ENCODE data around the gene CBX5. TPM values are rescaled to one million over a fixed set of nuclear protein-coding genes. Genes with fewer than 3 reads are reported as not detected.
"Not testable (repeated sequence)": the region's sequence is repeated elsewhere in the genome, so short reads cannot be mapped to it uniquely, and the experiment has no call there.

The CBX5 gene
- total RNA-seq, 4 donors from 2014 or later: 20.9 to 38.8 (median 25.3) TPM

- DNase-seq (ENCODE audit: low spot score): no peak
- TF ChIP-seq CTCF (IDR thresholded peaks at IDR 0.05): no peak
- ATAC-seq (ENCODE audit: low FRiP score): no peak
Observed at GRCh38 chr12:54199917-54200316, 80.0 kb downstream of the CBX5 start.

DNA sequence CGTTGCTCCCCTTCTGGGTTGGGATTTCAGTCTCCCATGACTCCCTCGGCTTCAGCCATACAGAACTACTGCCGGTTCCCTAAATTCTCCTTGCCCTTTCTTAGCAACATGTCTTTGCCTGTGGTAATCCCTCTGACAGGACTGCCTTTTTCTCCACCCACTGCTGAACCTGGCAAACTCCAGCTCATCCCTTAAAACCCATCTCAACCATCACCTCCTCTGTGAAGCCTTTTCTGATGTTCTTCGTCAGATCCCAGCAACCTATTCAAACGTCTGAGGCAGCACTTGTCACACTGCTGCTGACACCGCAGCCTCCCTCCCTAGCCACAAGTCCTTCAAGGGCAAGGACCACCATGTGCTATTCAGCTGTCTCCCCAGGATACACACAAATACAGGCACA is 80.9 kb downstream of the CBX5 start:
- ATAC-seq (ENCODE audit: low FRiP score) (no peak), DNase-seq (ENCODE audit: low spot score) (no peak)

GRCh38 chr12:54197431-54197909 is 82.5 kb downstream of the CBX5 start:
- no peak for ATAC-seq (ENCODE audit: low FRiP score)
- no peak for DNase-seq (ENCODE audit: low spot score)

More for the DNA sequence above, 80.9 kb downstream of the CBX5 start:
- no peak for TF ChIP-seq CTCF (IDR thresholded peaks at IDR 0.05)

GRCh38 chr12:54197010-54197409 is 82.9 kb downstream of the CBX5 start:
- DNase-seq (ENCODE audit: low spot score): no peak
- no peak for ATAC-seq (ENCODE audit: low FRiP score)
- no peak for TF ChIP-seq CTCF (IDR thresholded peaks at IDR 0.05)

More at GRCh38 chr12:54197431-54197909, 82.5 kb downstream of the CBX5 start:
- no peak for TF ChIP-seq CTCF (IDR thresholded peaks at IDR 0.05)

- ATAC-seq (ENCODE audit: low FRiP score): no peak
- TF ChIP-seq CTCF (IDR thresholded peaks at IDR 0.05): no peak
- DNase-seq (ENCODE audit: low spot score): no peak
Observed at GRCh38 chr12:54196396-54196795, 83.5 kb downstream of the CBX5 start.

GRCh38 chr12:54195737-54196347 is 84.1 kb downstream of the CBX5 start:
- no peak for TF ChIP-seq CTCF (IDR thresholded peaks at IDR 0.05)
- ATAC-seq (ENCODE audit: low FRiP score): peak; percentile 49
- no peak for DNase-seq (ENCODE audit: low spot score)

GRCh38 chr12:54195080-54195736 is 84.7 kb downstream of the CBX5 start:
- no peak for ATAC-seq (ENCODE audit: low FRiP score)
- DNase-seq (ENCODE audit: low spot score): no peak
- TF ChIP-seq CTCF (IDR thresholded peaks at IDR 0.05): no peak

DNA sequence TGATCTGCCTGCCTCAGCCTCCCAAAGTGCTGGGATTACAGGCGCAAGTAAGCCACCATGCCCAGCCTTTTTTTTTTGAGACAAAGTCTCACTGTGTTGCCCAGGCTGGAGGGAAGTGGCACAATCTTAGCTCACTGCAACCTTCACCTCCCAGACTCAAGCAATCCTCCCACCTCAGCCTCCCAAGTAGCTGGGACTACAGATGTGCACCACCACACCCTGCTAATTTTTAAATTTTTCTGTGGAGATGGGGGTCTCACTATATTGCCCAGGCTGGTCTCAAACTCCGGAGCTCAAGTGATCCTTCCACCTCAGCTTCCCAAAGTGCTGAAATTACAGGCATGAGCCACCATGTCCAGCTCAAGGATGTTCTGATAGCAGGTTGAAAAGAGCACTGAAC is 85.3 kb downstream of the CBX5 start:
- not testable (repeated sequence) for DNase-seq (ENCODE audit: low spot score); ATAC-seq (ENCODE audit: low FRiP score)
